Measurements from ENCODE around the gene HPSE2. TPM values are rescaled to one million over a fixed set of nuclear protein-coding genes. Genes with fewer than 3 reads are reported as not detected.
A peak's percentile ranks its signal among the peaks of the same experiment; 100 is the strongest.
"Not testable (repeated sequence)": the region's sequence is repeated elsewhere in the genome, so short reads cannot be mapped to it uniquely, and the experiment has no call there.

HPSE2 gene
- not detected for total RNA-seq
- under 1 TPM in 1 of 3 donors, not detected in 2; 0.07 TPM for polyA plus RNA-seq
- total RNA-seq, result 0 reads per million in 6 experiments

DNA sequence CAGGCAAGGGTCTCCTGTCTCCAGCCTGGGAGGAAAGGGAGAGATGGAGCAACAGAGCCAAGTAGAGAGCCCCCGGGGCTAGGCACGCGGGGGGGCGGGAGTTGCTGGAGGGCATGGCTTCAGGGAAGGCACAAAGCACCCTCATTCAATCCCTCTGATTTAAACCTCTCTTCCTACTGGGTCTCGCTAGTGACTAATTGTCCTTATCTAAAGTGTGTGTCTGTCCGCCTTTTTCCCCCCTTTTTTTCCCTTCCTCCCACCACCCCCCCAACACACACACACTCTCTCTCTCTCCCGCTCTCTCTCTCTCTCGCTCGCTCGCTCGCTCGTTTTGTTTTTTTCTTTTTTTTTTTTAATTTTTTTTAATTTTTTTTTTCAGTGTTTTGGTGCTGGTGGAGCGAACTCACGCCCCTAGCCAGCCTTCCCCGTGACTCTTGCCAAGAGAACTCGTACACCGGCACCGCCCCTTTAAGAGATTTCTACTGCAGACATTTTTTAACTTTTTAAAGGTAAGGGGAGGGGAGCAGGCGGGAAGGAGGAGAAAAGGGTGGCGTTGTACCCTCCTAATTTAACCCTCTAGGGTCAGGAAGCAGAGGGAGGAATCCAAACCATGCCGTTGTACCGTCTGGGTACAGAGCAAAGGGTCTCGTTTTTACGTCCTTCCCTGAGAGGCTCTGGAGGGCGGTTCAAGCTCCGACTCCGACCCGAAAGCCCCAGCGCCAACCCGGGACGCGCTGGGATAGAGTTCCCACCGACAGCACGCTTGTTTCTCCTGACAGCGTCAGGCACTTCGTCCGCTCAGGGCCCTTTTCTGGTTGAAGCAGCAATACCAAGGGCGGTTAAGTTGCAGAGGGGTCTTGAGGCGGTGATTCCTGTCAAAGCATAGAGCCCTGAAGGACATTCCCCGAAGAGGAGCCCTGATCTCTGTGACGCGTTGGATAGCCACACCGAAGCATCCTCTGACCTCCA lies at the start of gene HPSE2:
Gene HPSE2, minus strand, starts transcription at position 195 of the 969 bp plus-strand sequence.
- peak within 1 kb of the TSS in 2 of 10 donors; percentile 4 to 9 for H3K27ac Mint-ChIP-seq
- no peak for ATAC-seq
- POLR2A ChIA-PET, result no interaction called here
- DNase-seq, result no peak
- H3K9me3 Mint-ChIP-seq, result no peaks in the 10 kb centered on the region
- peak within 1 kb of the TSS; percentile 1 to 75 (median 62) for H3K4me3 Mint-ChIP-seq
- peaks cover 25 to 89% (median 61%) of the 10 kb centered on the region in 5 donors for H3K27me3 Mint-ChIP-seq
- no peaks in the 10 kb centered on the region for H3K36me3 Mint-ChIP-seq
- H3K4me1 Mint-ChIP-seq, result peaks cover 9 to 44% (median 37%) of the 10 kb centered on the region in 4 donors

DNA sequence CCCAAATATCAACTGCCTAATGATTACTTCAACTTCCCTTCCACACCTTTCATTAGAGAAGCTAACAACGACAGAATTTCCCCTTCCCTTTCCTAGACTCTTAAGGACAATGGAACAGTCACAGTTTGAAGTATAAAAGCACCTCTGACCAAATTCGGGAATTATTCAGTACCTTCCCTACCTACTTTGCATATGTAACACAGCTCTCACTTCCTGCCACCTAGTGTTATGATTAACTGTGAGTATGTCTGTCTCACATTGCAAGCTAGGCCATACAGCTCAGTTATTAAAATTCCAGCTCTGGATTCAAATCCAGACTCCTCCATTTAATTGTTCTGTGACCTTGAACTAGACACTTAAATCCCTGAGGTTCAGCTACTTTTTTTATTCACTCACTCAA lies 44.8 kb upstream of the HPSE2 start:
- H3K27ac Mint-ChIP-seq, result no peak overlapping the region
- DNase-seq (no peak), ATAC-seq (no peak)
- peaks cover 0 to 19% (median 8%) of the 10 kb centered on the region in 9 donors for H3K9me3 Mint-ChIP-seq
- H3K4me1 Mint-ChIP-seq, result no peaks in the 10 kb centered on the region
- no peak overlapping the region for H3K4me3 Mint-ChIP-seq
- H3K27me3 Mint-ChIP-seq, result peaks cover 12 to 29% (median 15%) of the 10 kb centered on the region in 5 donors
- peaks cover 0 to 5% (median 0%) of the 10 kb centered on the region in 3 donors for H3K36me3 Mint-ChIP-seq
- POLR2A ChIA-PET, result no interaction called here

DNA sequence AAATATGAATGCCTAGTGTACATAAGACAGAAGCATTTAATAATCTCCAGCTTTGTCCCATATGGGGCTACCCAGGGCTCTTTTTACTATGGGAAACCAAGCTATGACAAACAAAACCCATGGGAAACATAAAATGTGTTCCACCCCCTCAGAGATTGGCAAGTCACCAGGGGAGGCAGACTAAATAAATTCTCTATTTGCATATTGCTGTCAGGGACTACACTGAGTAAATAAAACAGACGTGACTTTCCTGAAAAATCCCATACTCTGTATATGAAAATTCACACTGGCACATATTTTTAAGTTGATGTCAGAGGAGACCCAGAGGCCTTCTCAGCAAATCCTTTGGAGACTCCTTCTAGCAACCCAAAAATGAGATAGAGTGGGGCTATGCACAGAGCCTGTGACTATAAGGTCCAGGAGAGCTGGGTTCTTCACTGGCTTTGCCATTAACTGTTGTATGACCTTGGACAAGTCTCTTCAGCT lies 44.0 kb upstream of the HPSE2 start:
- Mint-ChIP-seq H3K27me3 (peaks cover 12 to 29% (median 17%) of the 10 kb centered on the region in 5 donors), H3K4me1 (no peaks in the 10 kb centered on the region), H3K4me3 (no peak overlapping the region), H3K36me3 (peaks cover 0 to 5% (median 0%) of the 10 kb centered on the region in 3 donors), H3K9me3 (peaks cover 0 to 19% (median 8%) of the 10 kb centered on the region in 9 donors), H3K27ac (no peak overlapping the region)
- no peak for DNase-seq
- no peak for ATAC-seq
- POLR2A ChIA-PET, result no interaction called here

DNA sequence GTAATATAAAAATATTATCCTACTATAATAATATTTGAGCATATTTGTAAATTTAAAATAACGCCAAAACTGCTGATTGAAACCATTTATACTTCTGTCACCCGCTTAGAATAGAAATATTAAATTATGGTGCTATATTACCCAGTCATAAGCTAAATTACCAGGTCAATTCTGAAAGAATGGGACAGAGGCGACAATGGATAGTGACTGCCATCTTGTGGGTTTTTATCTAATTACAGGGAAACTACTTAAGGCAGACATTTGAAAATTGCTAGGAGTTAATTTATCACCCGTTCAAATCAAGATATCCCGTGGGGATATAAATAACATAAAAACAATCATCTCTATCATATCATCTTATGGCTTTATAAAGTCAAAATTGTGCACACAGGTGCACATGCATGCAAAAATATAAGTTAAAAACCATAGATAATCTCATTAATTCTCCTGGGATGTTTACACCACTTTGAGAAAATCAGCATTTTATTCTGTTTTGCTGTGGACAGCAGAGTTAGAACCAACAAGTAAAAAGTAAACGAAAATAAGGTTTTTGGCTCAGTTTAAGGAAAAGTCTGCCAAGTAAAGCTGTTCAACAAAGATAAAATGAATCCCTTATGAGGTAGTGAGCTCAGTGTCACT lies 41.3 kb upstream of the HPSE2 start:
- ATAC-seq (no peak), DNase-seq (no peak)
- no peak overlapping the region for H3K4me3 Mint-ChIP-seq
- POLR2A ChIA-PET, result no interaction called here
- peaks cover 0 to 3% (median 0%) of the 10 kb centered on the region in 9 donors for H3K9me3 Mint-ChIP-seq
- peaks cover 13 to 30% (median 16%) of the 10 kb centered on the region in 5 donors for H3K27me3 Mint-ChIP-seq
- H3K4me1 Mint-ChIP-seq, result no peaks in the 10 kb centered on the region
- H3K27ac Mint-ChIP-seq, result no peak overlapping the region
- H3K36me3 Mint-ChIP-seq, result no peaks in the 10 kb centered on the region

DNA sequence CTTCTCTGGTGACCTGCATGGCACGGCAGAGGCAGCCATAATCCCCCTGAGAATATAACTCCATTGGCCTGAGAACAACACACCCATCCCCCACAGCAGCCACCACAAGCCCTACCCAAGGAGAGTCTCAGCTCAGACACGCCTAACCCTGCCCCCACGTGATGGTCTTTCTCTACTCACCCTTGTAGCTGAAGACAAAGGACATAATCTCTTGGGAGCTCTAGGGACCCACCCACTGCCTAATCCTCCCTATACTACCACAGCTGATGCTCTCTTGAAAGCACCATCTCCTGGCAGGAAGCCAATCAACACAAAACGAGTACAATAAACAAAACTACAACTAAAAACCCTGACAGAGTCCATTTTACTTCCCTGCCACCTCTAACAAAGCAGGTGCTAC lies 30.7 kb upstream of the HPSE2 start:
- Mint-ChIP-seq H3K27ac (no peak overlapping the region), H3K9me3 (peaks cover 4 to 29% (median 12%) of the 10 kb centered on the region in 9 donors), H3K4me3 (no peak overlapping the region), H3K4me1 (no peaks in the 10 kb centered on the region), H3K27me3 (peaks cover 17 to 30% (median 24%) of the 10 kb centered on the region in 5 donors), H3K36me3 (peaks cover 0 to 24% (median 0%) of the 10 kb centered on the region in 3 donors)
- ATAC-seq, result no peak
- DNase-seq, result no peak
- POLR2A ChIA-PET, result no interaction called here

DNA sequence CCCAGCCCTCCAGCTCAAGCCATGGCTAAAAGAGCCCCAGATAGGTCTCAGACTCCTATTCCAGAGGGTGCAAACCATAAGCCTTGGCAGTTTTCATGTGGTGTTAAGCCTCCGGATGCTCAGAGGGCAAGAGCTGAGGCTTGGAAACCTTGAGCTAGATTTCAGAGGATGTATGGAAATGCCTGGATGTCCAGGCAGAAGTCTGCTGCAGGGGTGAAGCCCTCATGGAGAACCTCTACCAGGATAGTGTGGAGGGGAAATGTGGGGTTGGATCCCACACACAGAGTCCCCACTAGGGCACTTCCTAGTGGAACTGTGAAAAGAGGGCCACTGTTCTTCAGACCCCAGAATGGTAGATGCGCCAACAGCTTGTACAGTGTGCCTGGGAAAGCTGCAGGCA lies 13.2 kb upstream of the HPSE2 start:
- DNase-seq (no peak), ATAC-seq (no peak)
- POLR2A ChIA-PET, result no interaction called here
- Mint-ChIP-seq H3K9me3 (peaks cover 0 to 15% (median 0%) of the 10 kb centered on the region in 9 donors), H3K27ac (no peak overlapping the region), H3K4me1 (no peaks in the 10 kb centered on the region), H3K36me3 (peaks cover 0 to 6% (median 2%) of the 10 kb centered on the region in 3 donors), H3K27me3 (peaks cover 20 to 43% (median 27%) of the 10 kb centered on the region in 5 donors), H3K4me3 (no peak overlapping the region)

DNA sequence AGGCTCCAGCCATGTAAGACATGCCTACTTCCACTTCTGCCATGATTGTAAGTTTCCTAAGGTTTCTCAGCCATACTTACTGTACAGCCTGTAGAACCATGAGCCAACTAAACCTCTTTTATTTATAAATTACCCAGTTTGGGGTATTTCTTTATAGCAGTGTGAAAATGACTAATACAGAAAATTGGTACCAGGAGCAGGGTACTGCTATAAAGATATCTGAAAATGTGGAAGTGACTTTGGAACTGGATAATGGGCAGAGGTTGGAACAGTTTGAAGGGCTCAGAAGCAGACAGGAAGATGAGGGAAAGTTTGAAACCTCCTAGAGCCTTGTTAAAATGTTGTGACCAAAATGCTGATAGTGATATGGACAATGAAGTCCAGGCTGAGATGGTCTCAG lies 12.2 kb upstream of the HPSE2 start:
- POLR2A ChIA-PET, ATAC-seq, H3K4me3 Mint-ChIP-seq, H3K36me3 Mint-ChIP-seq, DNase-seq, H3K27ac Mint-ChIP-seq, H3K4me1 Mint-ChIP-seq: not testable (repeated sequence)
- Mint-ChIP-seq H3K9me3 (peaks cover 0 to 15% (median 0%) of the 10 kb centered on the region in 9 donors), H3K27me3 (peaks cover 20 to 43% (median 27%) of the 10 kb centered on the region in 5 donors)

DNA sequence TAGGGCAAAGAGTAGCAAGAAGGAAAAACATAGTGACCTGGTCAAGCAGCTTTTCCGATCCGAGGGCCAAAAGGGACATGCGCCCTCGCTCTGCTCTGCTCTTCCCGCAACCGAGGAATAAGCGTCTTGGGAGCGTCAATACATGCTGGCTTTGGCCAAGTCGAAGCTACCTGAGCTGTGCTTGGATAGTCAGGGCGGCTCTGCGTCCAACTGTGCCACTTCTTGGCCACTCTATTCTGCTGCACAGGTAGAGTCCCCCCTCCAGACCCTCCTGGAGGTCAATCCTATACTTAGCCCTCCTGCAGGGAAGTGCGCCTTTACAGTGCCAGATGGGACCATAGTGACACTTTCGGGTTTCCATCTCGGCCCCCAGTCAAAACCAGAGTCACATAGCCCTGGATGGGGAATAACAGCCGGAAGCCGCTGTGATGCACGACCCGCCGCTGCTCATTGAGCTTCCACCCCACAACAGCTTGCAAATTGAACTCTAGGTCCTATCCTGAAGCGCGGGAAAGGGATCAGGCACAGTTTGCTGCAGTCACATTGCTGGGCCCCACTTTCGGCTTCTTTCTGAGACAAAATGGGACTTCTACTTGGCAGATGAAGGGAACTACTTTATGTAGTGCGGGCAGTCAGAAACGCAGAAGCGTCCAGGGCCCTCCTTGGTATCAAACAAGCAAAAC lies 1.1 kb upstream of the HPSE2 start:
- DNase-seq (no peak), ATAC-seq (no peak)
- POLR2A ChIA-PET, result no interaction called here
- Mint-ChIP-seq H3K36me3 (no peaks in the 10 kb centered on the region), H3K4me1 (peaks cover 9 to 44% (median 37%) of the 10 kb centered on the region in 4 donors), H3K9me3 (no peaks in the 10 kb centered on the region), H3K27me3 (peaks cover 23 to 86% (median 60%) of the 10 kb centered on the region in 5 donors), H3K4me3 (peak overlapping the region in 5 of 10 donors; percentile 22 to 52 (median 38)), H3K27ac (no peak overlapping the region)

DNA sequence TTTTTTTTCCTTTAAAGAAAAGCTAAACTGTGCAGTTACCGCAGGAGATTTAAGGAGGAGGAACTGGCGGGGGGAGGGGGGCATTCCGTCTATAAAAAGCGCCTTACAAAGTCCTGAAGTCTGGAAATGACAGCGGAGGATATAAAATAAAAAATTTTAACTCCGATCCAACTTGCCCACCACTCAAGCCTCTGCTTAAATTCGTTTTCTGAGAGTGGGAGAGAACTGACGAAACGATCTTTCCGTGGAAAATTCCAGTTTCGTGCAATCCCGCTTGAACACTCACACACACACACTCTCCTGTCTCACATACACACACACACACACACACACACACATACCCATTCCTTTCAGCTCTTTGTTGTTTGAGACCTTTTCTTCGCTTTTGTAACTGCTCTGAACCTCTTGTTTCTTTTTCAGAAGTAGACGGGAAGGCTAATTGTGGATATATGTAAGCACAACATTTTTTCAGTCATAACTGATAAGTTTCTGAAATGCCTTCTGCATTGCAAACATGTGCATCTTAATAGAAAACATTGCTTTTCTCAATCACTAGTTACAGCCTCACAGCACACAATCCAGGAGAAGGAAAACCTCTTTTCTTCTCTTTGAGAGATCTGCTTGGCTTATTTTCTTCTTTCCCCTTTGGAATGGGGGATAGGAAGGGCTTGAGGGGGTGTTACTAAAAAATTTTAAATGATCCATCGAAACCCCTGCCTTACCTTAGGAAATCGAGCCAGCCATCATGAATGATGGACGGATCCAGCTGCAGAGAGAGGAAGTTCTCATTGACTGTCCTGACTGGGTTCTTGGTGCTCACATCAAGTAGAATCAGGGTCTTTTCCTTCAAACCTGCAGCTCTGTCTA lies 628 bp downstream of the HPSE2 start:
- peaks cover 22 to 89% (median 63%) of the 10 kb centered on the region in 5 donors for H3K27me3 Mint-ChIP-seq
- DNase-seq (no peak), ATAC-seq (no peak)
- H3K9me3 Mint-ChIP-seq, result no peaks in the 10 kb centered on the region
- peak overlapping the region in 1 of 10 donors; percentile 4 for H3K27ac Mint-ChIP-seq
- POLR2A ChIA-PET, result no interaction called here
- H3K4me1 Mint-ChIP-seq, result peaks cover 9 to 44% (median 37%) of the 10 kb centered on the region in 4 donors
- peak overlapping the region; percentile 1 to 75 (median 62) for H3K4me3 Mint-ChIP-seq
- H3K36me3 Mint-ChIP-seq, result no peaks in the 10 kb centered on the region

DNA sequence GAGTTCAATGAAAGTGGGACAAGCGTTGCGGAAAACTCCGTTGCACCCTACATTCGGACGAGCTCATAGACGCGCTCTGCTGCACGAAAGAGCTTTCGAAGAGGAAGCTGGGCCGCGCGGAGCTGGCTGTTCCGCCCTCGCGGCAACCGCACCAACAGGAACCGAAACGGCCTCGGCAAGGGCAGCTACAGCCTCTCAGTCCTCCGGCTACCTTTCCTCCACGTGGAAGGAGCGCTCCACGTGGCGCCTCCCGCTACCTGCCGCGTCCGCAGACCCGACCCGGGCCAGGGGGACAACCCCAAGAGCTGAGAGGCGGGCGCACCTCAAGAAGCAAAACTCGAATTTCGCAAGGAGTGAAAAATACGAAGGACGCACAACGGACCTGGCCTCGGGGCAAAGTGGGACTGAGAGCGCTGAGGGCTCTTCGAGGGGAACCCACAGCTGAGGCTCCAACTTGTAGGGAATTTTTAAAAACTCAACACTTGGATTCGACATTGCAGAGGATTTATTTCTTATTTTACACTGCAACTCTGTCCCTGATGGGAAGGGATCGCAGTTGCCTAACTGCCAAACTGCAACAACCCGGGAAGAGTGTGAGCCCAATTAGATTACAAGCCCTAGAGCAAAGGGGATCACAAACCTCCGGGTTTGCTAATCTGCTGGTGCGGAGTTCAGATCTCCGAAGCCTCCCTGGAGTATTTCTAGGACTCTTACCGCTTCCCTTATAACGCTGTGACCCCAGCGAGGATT lies 1.4 kb downstream of the HPSE2 start:
- POLR2A ChIA-PET, result no interaction called here
- H3K27me3 Mint-ChIP-seq, result peaks cover 25 to 91% (median 70%) of the 10 kb centered on the region in 5 donors
- H3K4me1 Mint-ChIP-seq, result peaks cover 9 to 44% (median 37%) of the 10 kb centered on the region in 4 donors
- ATAC-seq (peak; percentile 49 to 54), DNase-seq (peak in 2 of 10 donors; percentile 7 to 27)
- no peaks in the 10 kb centered on the region for H3K9me3 Mint-ChIP-seq
- H3K4me3 Mint-ChIP-seq, result peak overlapping the region; percentile 50 to 77 (median 66)
- H3K27ac Mint-ChIP-seq, result no peak overlapping the region
- H3K36me3 Mint-ChIP-seq, result no peaks in the 10 kb centered on the region

DNA sequence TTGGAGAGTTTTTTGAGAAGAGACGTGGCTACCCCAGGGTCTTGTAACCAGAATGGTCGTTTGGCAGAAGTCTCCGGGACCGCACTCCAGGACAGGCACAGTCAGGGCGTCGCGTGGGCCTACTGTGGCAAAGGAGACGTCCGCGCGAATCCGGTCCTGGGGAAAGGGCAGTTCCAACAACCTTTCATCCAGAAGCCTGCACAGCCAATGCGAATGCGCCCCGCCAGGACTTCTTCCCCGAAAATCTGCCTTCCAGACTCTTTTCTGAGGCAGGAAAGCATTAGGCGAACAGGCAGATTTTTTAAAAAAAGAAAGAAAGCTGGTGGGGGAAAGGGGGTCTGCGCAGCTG lies 2.0 kb downstream of the HPSE2 start:
- Mint-ChIP-seq H3K4me1 (peaks cover 9 to 44% (median 37%) of the 10 kb centered on the region in 4 donors), H3K27ac (no peak overlapping the region), H3K4me3 (peak overlapping the region in 9 of 10 donors; percentile 50 to 75 (median 65)), H3K27me3 (peaks cover 25 to 92% (median 70%) of the 10 kb centered on the region in 5 donors), H3K9me3 (no peaks in the 10 kb centered on the region), H3K36me3 (no peaks in the 10 kb centered on the region)
- no peak for ATAC-seq
- POLR2A ChIA-PET, result no interaction called here
- DNase-seq, result no peak
